Natural killer cell (primary cell): Measurements from ENCODE around the gene BYSL. TPM values are rescaled to one million over a fixed set of nuclear protein-coding genes. Genes with fewer than 3 reads are reported as not detected.
A peak's percentile ranks its signal among the peaks of the same experiment; 100 is the strongest.

Source experiments
- ATAC-seq, 3 donors: fragments of 150-1000 bp in 2 of 3; fragments of 200-7000 bp in 1 of 3; cut with Tn5 transposase; 1 replicate in 1 of 3; 2 replicates in 2 of 3; pipeline ENCODE4 v1.10.0; 2021; ENCODE audit warnings: mild to moderate bottlenecking in 2 of 3, moderate library complexity in 2 of 3
- DNase-seq, 2 donors: peaks; one replicate each; pipeline versions ENCODE4 v3.0.0 to v3.0.0-alpha.2; 2013 to 2021; ENCODE audit warnings: mixed read lengths in 1 of 2
- H3K27ac ChIP-seq: one replicate; pipeline ENCODE4 v1.5.1; 2013; ENCODE audit warnings: mild to moderate bottlenecking, low read length
- H3K27me3 ChIP-seq: one replicate; pipeline ENCODE4 v1.6.1; 2013; ENCODE audit warnings: low read length; ENCODE audit not compliant: control insufficient read depth, insufficient read depth
- H3K36me3 ChIP-seq: one replicate; pipeline ENCODE4 v1.6.1; 2013; ENCODE audit warnings: low read length; ENCODE audit not compliant: control insufficient read depth, insufficient read depth
- H3K4me1 ChIP-seq: one replicate; pipeline ENCODE4 v1.6.1; 2013; ENCODE audit warnings: low read length; ENCODE audit not compliant: control insufficient read depth, insufficient read depth
- H3K4me3 ChIP-seq: one replicate; pipeline ENCODE4 v1.5.1; 2013; ENCODE audit warnings: low read length
- H3K9me3 ChIP-seq: one replicate; pipeline ENCODE4 v1.6.1; 2013; ENCODE audit warnings: low read length; ENCODE audit not compliant: control insufficient read depth, insufficient read depth
- H3K27ac Mint-ChIP-seq, 2 donors: one replicate each; pipeline ENCODE4 v1.8.0; 2022; ENCODE audit warnings: mild to moderate bottlenecking in 2 of 2, mixed read lengths in 2 of 2, moderate library complexity in 1 of 2
- H3K27me3 Mint-ChIP-seq, 2 donors: one replicate each; pipeline ENCODE4 v1.8.0; 2022; ENCODE audit warnings: low read depth in 2 of 2, mixed read lengths in 2 of 2
- H3K36me3 Mint-ChIP-seq: one replicate; pipeline ENCODE4 v1.8.0; 2022; ENCODE audit warnings: mixed read lengths
- H3K4me1 Mint-ChIP-seq, 2 donors: one replicate each; pipeline ENCODE4 v1.8.0; 2022; ENCODE audit warnings: mixed read lengths in 2 of 2
- H3K4me3 Mint-ChIP-seq: one replicate; pipeline ENCODE4 v1.8.0; 2022; ENCODE audit warnings: mild to moderate bottlenecking, moderate library complexity, mixed read lengths
- H3K9me3 Mint-ChIP-seq, 2 donors: one replicate each; pipeline ENCODE4 v1.8.0; 2022; ENCODE audit warnings: mixed read lengths in 2 of 2
- CTCF ChIP-seq: fragments of 200-600 bp; IDR thresholded peaks from one replicate; pipeline ENCODE4 v1.8.0; 2022; ENCODE audit warnings: antibody characterized with exemption
- WGBS: methylation state at CpG from one replicate; pipeline ENCODE4 v1.1.7; 2013; ENCODE audit warnings: missing lambda C conversion rate; ENCODE audit not compliant: insufficient coverage; 5-methylcytosine and 5-hydroxymethylcytosine counted together
- intact Hi-C: fragments of 100-400 bp; cut with micrococcal nuclease; formaldehyde crosslinking; loops from one replicate; pipeline ENCODE4 v1.14.2; 2022
- total RNA-seq, 4 donors: library from RNA; stranded (reverse); fragments of 120-200 nt in 1 of 4; gene quantifications; one replicate each; pipeline versions ENCODE4 v1.2.3 to v1.2.4, GENCODE V29; 2013 to 2022

BYSL gene
- total RNA-seq, 3 donors from 2014 or later (not counting 1 experiment from before 2014, with no cell fraction given) = 5.4 to 11.6 (median 5.7) TPM

GRCh38 chr6:41934278-41935192 lies 13.2 kb downstream of the BYSL start:
- H3K36me3 ChIP-seq = peaks cover 73% of the 10 kb centered on the region
- H3K4me3 ChIP-seq = no peak overlapping the region
- Mint-ChIP-seq H3K27ac (peak overlapping the region; percentile 88 to 95), H3K9me3 (no peaks in the 10 kb centered on the region), H3K36me3 (peaks cover 7% of the 10 kb centered on the region), H3K4me1 (peaks cover 76 to 80% of the 10 kb centered on the region in 2 donors), H3K4me3 (peak overlapping the region; percentile 97), H3K27me3 (no peaks in the 10 kb centered on the region)
- intact Hi-C loops = loop anchor here (5.0 kb wide), 2 partner anchors 38 to 202 kb away; no protein-coding TSS in a partner anchor
- no peak for TF ChIP-seq CTCF
- ATAC-seq (no peak), DNase-seq (no peak)
- peak overlapping the region; percentile 57 for H3K27ac ChIP-seq
- 76% methylated on average over 6 of the region's 7 CpGs for WGBS
- H3K27me3 ChIP-seq = no peaks in the 10 kb centered on the region
- no peaks in the 10 kb centered on the region for H3K9me3 ChIP-seq
- peaks cover 74% of the 10 kb centered on the region for H3K4me1 ChIP-seq

DNA sequence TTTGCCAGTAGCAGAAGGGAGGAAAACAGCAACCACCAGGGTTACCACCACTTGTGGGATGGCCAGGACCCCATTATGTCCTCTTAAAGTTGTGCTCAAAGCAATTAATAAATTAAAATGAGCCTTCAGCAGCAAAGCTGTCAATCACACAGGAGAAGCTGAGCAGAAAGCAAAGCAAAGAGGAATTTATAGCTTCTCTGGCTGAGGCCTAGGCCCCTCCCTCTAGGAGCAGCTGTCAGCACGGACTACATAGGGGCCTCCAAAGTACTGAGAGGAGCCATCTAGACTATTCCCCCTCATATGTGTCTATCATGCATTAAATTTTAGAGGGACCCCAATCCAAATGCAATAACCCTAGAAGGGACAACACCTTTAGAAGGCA lies 13.9 kb downstream of the BYSL start:
- Histone ChIP-seq H3K36me3 (peaks cover 72% of the 10 kb centered on the region), H3K27ac (peak overlapping the region; percentile 57), H3K27me3 (no peaks in the 10 kb centered on the region), H3K4me3 (no peak overlapping the region), H3K4me1 (peaks cover 81% of the 10 kb centered on the region), H3K9me3 (no peaks in the 10 kb centered on the region)
- no peak for ATAC-seq
- Mint-ChIP-seq H3K27me3 (no peaks in the 10 kb centered on the region), H3K36me3 (peaks cover 7% of the 10 kb centered on the region), H3K4me3 (peak overlapping the region; percentile 97), H3K9me3 (no peaks in the 10 kb centered on the region), H3K4me1 (peaks cover 79 to 82% of the 10 kb centered on the region in 2 donors), H3K27ac (peak overlapping the region; percentile 88 to 95)
- no peak for DNase-seq
- intact Hi-C loops = loop anchor here (5.0 kb wide), 2 partner anchors 37 to 203 kb away; no protein-coding TSS in a partner anchor
- 25% methylated on average over 1 of the region's 1 CpG for WGBS
- TF ChIP-seq CTCF = no peak

DNA sequence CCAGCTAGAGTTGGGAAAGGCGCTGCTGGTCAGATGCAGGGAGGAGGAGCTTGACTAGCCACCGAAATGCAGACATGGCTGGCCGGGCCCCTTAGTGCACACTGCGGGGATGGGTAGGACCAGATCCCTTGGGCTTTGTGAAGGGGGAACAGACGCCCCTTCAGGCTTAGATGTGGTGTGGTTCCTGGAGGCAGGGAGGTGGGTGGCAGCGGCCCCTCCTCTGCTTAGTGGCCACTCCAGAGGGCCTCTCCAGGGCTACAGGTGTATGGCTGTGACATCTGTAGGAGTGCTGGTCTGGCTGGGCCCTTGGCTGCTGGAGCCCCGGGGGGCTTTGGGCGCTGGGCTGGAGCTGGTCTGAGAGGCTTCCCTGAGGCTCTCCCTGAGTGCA lies 14.4 kb downstream of the BYSL start:
- peaks cover 82 to 87% of the 10 kb centered on the region in 2 donors for H3K4me1 Mint-ChIP-seq
- TF ChIP-seq CTCF = no peak
- peaks cover 7% of the 10 kb centered on the region for H3K36me3 Mint-ChIP-seq
- H3K4me3 Mint-ChIP-seq = peak overlapping the region; percentile 97
- no peak for ATAC-seq
- Histone ChIP-seq H3K4me1 (peaks cover 86% of the 10 kb centered on the region), H3K27me3 (no peaks in the 10 kb centered on the region), H3K9me3 (no peaks in the 10 kb centered on the region), H3K36me3 (peaks cover 68% of the 10 kb centered on the region), H3K27ac (peak overlapping the region; percentile 57), H3K4me3 (no peak overlapping the region)
- intact Hi-C loops = loop anchor here (1.0 to 5.0 kb wide), 8 partner anchors 14 to 203 kb away; partner anchors contain the start of genes BYSL, MED20, PRICKLE4 and USP49
- 20% methylated on average over 8 of the region's 8 CpGs for WGBS
- H3K27me3 Mint-ChIP-seq = no peaks in the 10 kb centered on the region
- H3K27ac Mint-ChIP-seq = peak overlapping the region; percentile 88 to 95
- DNase-seq = no peak
- no peaks in the 10 kb centered on the region for H3K9me3 Mint-ChIP-seq
